Cardiac septum (tissue), 1 donor: ENCODE data around the gene RAD51AP2. TPM values are rescaled to one million over a fixed set of nuclear protein-coding genes. Genes with fewer than 3 reads are reported as not detected.
"Not testable (repeated sequence)": the region's sequence is repeated elsewhere in the genome, so short reads cannot be mapped to it uniquely, and the experiment has no call there.

Experiments used
- DNase-seq: peaks from one replicate; pipeline ENCODE4 v3.0.0-alpha.2; 2020; ENCODE audit warnings: low spot score
- intact Hi-C: fragments of 100-400 bp; cut with DNase I; formaldehyde crosslinking; loops from one replicate; pipeline ENCODE4 v1.14.0; 2022
- long read RNA-seq: library from polyadenylated mRNA; unstranded; transcript quantifications from one replicate; pipeline ENCODE4 v2.0.0, GENCODE V29; 2021
- total RNA-seq: library from RNA; stranded (reverse); fragmentation: NEBNext Ultra II Directional; extraction: Animal tissue kit (Norgen Biotek cat#: 25700); gene quantifications from one replicate; pipeline ENCODE4 v1.2.1, GENCODE V29; 2021
- donor health status: DM: no; HTN: no; CAD: no.

Gene RAD51AP2
- 0.43 TPM for total RNA-seq
- long read RNA-seq, result 0 reads

DNA sequence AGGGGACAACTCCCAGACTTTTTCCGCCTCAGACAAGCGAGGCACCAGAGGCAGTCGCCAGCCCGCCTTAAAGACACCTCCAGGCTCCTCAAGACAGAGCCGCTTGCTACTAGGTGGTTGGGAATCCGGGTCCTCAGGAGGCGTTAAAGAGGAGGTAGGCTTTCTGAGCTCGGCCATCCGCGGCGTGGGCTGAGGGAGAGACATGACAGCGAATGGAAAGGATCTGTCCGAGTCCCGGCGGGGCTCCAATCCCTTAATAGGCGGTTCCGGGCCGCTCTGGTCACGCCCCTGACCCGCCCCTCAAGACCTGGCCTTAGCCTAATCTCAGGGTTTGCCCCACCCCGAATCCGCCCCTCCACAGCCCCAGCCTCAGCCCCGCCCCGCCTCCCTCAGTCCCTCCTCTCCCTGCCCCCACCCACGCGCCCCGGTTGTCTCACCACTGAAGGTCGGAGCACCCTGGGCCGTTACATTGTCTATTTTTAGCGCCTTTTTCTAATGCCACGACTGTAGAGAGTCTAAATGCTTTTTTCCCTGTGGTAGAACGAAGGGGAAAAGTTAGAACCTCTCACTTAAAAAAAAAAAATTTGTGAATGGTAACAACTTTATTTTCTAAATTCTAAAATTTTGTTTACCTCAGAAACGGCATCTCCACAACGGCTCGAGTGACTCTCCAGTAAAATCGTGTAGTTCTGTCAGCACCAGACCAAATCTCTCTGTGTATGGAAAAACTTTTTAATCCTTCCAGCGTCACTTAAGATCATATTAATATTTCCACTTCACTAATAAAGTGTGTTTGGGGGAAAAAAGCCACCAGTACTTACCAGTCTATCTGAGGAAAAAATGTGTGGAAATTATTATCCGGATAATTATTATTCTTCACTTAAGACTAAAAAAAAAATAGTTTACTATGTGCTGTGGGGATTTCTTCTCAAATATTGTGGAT, at the start of gene RAD51AP2:
Gene RAD51AP2, minus strand, starts transcription at position 229 of the 943 bp plus-strand sequence. Its CDS starts 25 bp downstream, at position 204.
- DNase-seq, result peak; percentile 89
- intact Hi-C loops, result loop anchor here (2.0 kb wide), 1 partner anchor 22 kb away; the partner anchor contains the start of gene VSNL1

GRCh38 chr2:17565726-17566125, 47.5 kb upstream of the RAD51AP2 start:
- intact Hi-C loops, DNase-seq: not testable (repeated sequence)

DNA sequence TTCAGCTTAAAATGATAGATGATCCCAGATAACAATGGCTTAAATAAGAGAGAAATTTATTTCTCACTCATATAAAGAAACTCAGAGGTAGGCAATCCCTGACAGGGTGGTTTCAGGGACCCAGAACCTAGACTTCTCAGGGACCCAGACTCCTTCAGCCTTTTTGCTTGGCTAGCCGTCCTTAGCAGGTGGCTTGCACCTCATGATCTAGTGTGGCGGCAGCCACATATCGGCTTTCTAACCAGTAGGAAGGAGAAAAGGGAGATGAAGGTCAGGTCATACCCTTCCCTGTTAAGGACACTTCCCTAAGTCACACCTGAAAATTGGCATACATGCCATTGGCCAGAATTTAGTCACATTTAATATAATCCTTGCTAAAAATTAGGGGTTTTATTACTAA, 40.6 kb upstream of the RAD51AP2 start:
- no peak for DNase-seq
- intact Hi-C loops, result no loop called here

DNA sequence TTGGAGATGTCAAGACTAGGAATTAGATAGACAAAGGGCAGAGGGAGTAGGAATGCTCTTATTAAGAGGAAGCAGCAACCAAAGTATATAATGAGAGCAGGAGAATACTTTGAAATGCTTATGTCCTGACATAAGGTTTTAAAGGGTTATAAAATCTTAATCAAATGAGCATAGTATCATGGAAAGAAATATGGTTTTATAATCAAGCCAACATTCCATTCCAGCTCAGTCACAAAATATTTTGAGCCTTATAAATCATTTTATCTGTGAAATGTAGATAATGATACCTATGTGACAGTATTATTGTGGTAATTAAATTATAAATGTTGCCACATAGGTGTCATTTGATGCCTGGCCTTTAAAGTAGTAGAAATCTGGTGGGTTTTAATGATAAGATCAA, 39.8 kb upstream of the RAD51AP2 start:
- DNase-seq, result no peak
- intact Hi-C loops, result no loop called here

GRCh38 chr2:17557596-17557995, 39.4 kb upstream of the RAD51AP2 start:
- intact Hi-C loops, result no loop called here

DNA sequence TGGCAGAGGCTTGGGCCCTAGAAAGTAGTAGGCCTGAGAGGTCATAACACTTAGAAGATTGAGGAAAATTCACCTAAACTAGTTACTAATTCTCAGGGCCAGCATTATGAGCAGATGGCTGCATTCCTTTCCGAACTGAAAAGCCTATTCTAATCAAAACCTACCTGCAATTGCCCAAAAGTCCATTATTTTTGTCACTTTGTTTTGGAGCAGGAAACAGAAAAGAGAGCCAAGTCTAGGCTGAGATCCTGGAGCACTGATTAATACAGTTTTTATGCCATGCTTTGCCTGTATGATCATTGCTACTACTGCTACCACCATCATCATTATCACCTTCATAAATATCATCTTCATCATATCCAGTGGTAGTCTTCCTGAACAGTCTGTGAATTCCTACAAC, 36.9 kb upstream of the RAD51AP2 start:
- no peak for DNase-seq
- intact Hi-C loops, result no loop called here

More at GRCh38 chr2:17557596-17557995, 39.4 kb upstream of the RAD51AP2 start:
- no peak for DNase-seq

- intact Hi-C loops, result no loop called here
- no peak for DNase-seq
These were observed 32.7 kb upstream of the RAD51AP2 start for GRCh38 chr2:17550907-17551306.

- intact Hi-C loops, result no loop called here
- no peak for DNase-seq
These were observed 29.5 kb upstream of the RAD51AP2 start for GRCh38 chr2:17547737-17548136.

DNA sequence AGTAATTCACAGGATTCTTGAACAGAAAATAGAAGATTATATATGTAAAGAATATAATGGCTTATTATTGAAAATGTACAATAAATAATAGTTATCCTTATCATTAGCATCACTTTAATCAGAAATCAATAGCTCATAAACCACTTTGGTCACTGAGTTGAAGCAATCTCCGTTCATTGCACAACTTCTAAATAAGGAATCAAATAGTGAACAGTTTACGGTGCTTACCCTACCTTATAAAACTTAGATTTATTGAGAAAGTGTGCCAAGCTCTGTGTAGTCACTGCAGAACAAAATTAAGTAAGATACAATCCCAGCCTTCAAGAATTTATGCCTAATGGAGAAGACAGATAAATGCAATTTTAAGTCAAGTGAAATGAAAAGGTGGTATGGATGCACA, 29.0 kb upstream of the RAD51AP2 start:
- intact Hi-C loops, result no loop called here
- DNase-seq, result no peak

GRCh38 chr2:17545680-17546613, 27.7 kb upstream of the RAD51AP2 start:
- intact Hi-C loops, result no loop called here
- DNase-seq, result no peak

DNA sequence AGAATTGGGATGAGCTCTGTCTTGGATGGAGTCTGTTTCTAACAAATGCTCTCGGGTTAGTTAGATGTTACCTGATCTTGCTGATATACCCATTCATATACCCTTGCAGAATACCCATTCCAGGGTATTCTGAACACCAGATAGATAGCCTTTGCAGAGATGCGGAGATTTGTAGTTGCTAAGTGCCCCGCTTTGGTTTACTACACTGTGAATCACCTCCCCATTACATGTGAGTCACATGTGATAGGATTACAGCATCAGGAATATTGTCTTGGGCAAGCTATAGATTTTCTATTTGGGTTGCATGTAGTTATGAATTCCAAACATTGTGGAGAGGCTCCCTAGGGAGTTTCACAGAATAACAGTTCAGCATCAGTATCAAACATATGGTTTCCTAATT, 26.0 kb upstream of the RAD51AP2 start:
- intact Hi-C loops, result no loop called here

DNA sequence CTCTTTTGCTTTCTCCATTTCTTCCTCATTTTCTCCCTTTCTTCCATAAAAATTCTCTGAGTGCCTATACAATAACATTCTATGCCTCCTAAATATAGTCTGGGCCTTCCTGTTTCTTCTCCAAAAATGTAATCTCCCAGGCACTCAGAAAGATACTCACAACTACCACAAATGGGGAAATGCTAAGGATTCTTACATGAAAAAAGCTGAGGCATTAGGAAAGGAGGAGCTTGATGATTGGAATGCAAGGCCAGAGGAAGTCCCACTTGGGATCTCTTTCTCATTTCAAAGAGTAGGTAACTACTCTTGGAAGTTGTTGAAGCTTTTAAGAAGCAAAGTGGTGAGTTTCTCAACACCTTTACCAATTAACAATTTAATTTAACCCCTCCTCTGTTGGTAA, 25.6 kb upstream of the RAD51AP2 start:
- intact Hi-C loops, result no loop called here
- DNase-seq, result no peak

More for the DNA sequence above, 26.0 kb upstream of the RAD51AP2 start:
- no peak for DNase-seq

DNA sequence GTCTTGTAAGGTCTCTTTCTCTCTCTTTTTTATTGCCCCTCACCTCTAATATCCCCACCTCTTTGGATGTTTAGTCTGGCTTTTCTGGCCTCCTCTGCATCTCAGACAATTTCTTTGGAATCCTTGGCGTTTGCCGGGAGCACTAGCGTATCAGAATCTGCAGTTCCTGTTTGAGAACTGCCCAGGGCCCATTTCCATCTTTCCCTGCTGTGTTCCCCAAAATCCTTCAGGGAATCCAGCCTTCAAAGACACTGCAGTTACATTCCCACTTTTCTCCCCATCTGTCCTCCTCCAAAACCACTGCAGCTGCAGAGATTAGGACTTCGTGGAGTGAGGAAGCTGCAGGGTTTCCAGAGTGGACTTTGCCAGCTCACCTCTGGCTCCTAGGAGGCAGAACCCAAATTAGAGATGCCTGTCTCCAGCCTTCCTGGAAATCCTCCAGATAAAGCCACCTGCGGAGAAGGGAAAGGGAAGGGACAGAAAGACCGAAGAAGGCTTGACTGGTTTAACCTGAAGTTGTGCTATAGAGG, 25.0 kb upstream of the RAD51AP2 start:
- intact Hi-C loops, result no loop called here
- no peak for DNase-seq

DNA sequence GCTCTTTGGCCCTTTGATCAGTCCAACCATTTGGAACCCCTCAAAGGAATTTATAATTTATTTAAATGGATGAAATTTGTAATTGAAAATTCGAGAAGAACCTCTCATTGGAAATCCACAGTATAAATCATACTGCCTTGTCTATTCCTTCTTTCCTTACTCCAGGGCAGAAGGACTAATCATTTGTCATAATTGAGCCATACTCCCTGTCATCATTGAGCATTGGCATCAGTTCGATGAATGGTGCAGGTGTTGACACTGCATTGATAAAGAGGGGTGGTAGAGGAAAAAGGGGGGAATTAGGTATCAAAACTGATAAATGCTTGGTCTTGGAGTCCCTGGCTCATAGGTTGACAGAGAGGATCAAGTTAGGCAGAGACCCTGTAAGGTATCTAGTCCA, 24.2 kb upstream of the RAD51AP2 start:
- DNase-seq, result no peak
- intact Hi-C loops, result no loop called here

GRCh38 chr2:17541531-17541950, 23.3 kb upstream of the RAD51AP2 start:
- intact Hi-C loops, result loop anchor here (2.0 kb wide), 2 partner anchors 23 to 103 kb away; partner anchors contain the start of gene RAD51AP2
- no peak for DNase-seq

- intact Hi-C loops, result loop anchor here (2.0 kb wide), 2 partner anchors 22 to 104 kb away; partner anchors contain the start of gene RAD51AP2
- DNase-seq, result no peak
These were observed 22.7 kb upstream of the RAD51AP2 start for GRCh38 chr2:17540813-17541530.

GRCh38 chr2:17540093-17540812, 22.0 kb upstream of the RAD51AP2 start, which contains the start of gene VSNL1:
Gene VSNL1 (plus strand): TSS chr2:17540696. CDS start chr2:17592075, 51,379 bp downstream.
- intact Hi-C loops, result loop anchor here (2.0 kb wide), 2 partner anchors 21 to 105 kb away; partner anchors contain the start of gene RAD51AP2
- DNase-seq, result peak; percentile 86

- intact Hi-C loops, result loop anchor here (1.0 to 5.0 kb wide), 4 partner anchors 21 to 105 kb away; partner anchors contain the start of gene RAD51AP2
- DNase-seq, result no peak
These were observed 21.4 kb upstream of the RAD51AP2 start for GRCh38 chr2:17539611-17540092.
